HCT116 (cell line): ENCODE data around the gene PLAGL2. TPM values are rescaled to one million over a fixed set of nuclear protein-coding genes. Genes with fewer than 3 reads are reported as not detected.

Source experiments
- ATAC-seq: fragments of 200-7000 bp; cut with Tn5 transposase; 2 replicates; pipeline ENCODE4 v1.9.1; 2020; ENCODE audit warnings: mild to moderate bottlenecking, moderate library complexity
- BruUV-seq: library from RNA; stranded (reverse); fragments of 400-500 nt; replicated peaks from 2 replicates; lab custom pipeline; 2021; lab: Mats Ljungman, UMichigan
- CTCF ChIA-PET: fragments of 300-600 bp; sonication (Branson Sonifier 250); formaldehyde crosslinking; loops from one replicate; lab custom pipeline; 2021; ENCODE audit warnings: antibody characterized with exemption; lab: Charles Lee
- POLR2A ChIA-PET: fragments of 300-600, 350-600 bp; sonication (Branson Sonifier 250); formaldehyde crosslinking; loops from one replicate; lab custom pipeline; 2021; ENCODE audit warnings: antibody characterized with exemption; lab: Charles Lee
- RAD21 ChIA-PET, 2 experiments: fragments of 300-600 bp; sonication (Branson Sonifier 250); formaldehyde crosslinking; loops; one replicate each; lab custom pipeline; 2023; ENCODE audit warnings: low total read pairs in 2 of 2; ENCODE audit not compliant: uncharacterized antibody in 2 of 2, unreplicated experiment in 2 of 2, low non-redundant PET in 1 of 2; lab: Charles Lee
- DNase-seq: peaks from one replicate; pipeline ENCODE4 v3.0.0-alpha.2; 2010; ENCODE audit warnings: low read depth, low spot score
- H2AFZ ChIP-seq: fragments of 200-600 bp; shearing (Covaris generic), sonication (generic); 2 replicates; pipeline ENCODE4 v1.6.1; 2017; ENCODE audit warnings: low read depth, mixed run types, mixed read lengths, antibody characterized with exemption, low read length; ENCODE audit not compliant: poor library complexity, severe bottlenecking
- H3K27ac ChIP-seq: 2 replicates; pipeline ENCODE4 v1.5.1; 2012; ENCODE audit warnings: low read depth, low read length
- H3K27me3 ChIP-seq: fragments of 200-600 bp; sonication (generic); 2 replicates; pipeline ENCODE4 v1.6.1; 2016; ENCODE audit warnings: mixed run types, low read length, mixed read lengths; ENCODE audit not compliant: insufficient read depth
- H3K36me3 ChIP-seq, 2 experiments: fragments of 200-500 bp in 1 of 2; fragments of 200-600 bp in 1 of 2; sonication (Bioruptor generic) in 1 of 2; sonication (generic) in 1 of 2; 2 replicates each; pipeline versions ENCODE4 v1.5.1 to v1.6.1; 2014 to 2016; ENCODE audit warnings: low read length in 2 of 2, inconsistent platforms in 1 of 2, mixed read lengths in 1 of 2, mixed run types in 1 of 2; ENCODE audit not compliant: insufficient read depth in 2 of 2, control insufficient read depth in 1 of 2
- H3K4me1 ChIP-seq, 2 experiments: fragments of 200-600 bp in 1 of 2; sonication (generic) in 1 of 2; 2 replicates each; pipeline versions ENCODE4 v1.5.1 to v1.6.1; 2012 to 2017; ENCODE audit warnings: low read length in 2 of 2, inconsistent platforms in 1 of 2, mild to moderate bottlenecking in 1 of 2, mixed read lengths in 1 of 2, mixed run types in 1 of 2, moderate library complexity in 1 of 2; ENCODE audit not compliant: insufficient read depth in 2 of 2, control insufficient read depth in 1 of 2
- H3K4me2 ChIP-seq: fragments of 200-600 bp; sonication (generic); 2 replicates; pipeline ENCODE4 v1.6.1; 2017; ENCODE audit warnings: mixed run types, low read length, mixed read lengths
- H3K4me3 ChIP-seq, 2 experiments: fragments of 200-600 bp in 1 of 2; sonication (generic) in 1 of 2; replicated peaks in 1 of 2; 2 replicates each; pipeline ENCODE4 v1.5.1; 2011 to 2016; ENCODE audit warnings: low read length in 2 of 2, control low read depth in 1 of 2, low read depth in 1 of 2, mild to moderate bottlenecking in 1 of 2, mixed read lengths in 1 of 2, mixed run types in 1 of 2
- H3K79me2 ChIP-seq: fragments of 200-600 bp; sonication (generic); 2 replicates; pipeline ENCODE4 v1.6.1; 2017; ENCODE audit warnings: mild to moderate bottlenecking, mixed run types, low read length, moderate library complexity, mixed read lengths; ENCODE audit not compliant: insufficient read depth
- H3K9ac ChIP-seq: fragments of 200-600 bp; sonication (generic); 2 replicates; pipeline ENCODE4 v1.6.1; 2016; ENCODE audit warnings: low read length, mixed read lengths
- H3K9me2 ChIP-seq: fragments of 200-600 bp; sonication (generic), shearing (Covaris generic); 2 replicates; pipeline ENCODE4 v1.6.1; 2017; ENCODE audit warnings: mixed run types, mild to moderate bottlenecking, moderate library complexity; ENCODE audit not compliant: insufficient read depth
- H3K9me3 ChIP-seq, 2 experiments: fragments of 200-500 bp in 1 of 2; fragments of 200-600 bp in 1 of 2; sonication (Bioruptor generic) in 1 of 2; sonication (generic) in 1 of 2; 2 replicates each; pipeline ENCODE4 v1.6.1; 2014 to 2017; ENCODE audit warnings: low read length in 2 of 2, mixed read lengths in 2 of 2, inconsistent platforms in 1 of 2, low read depth in 1 of 2, mild to moderate bottlenecking in 1 of 2, mixed run types in 1 of 2, moderate library complexity in 1 of 2; ENCODE audit not compliant: control insufficient read depth in 1 of 2, insufficient read depth in 1 of 2
- H4K20me1 ChIP-seq: fragments of 200-600 bp; sonication (generic), shearing (Covaris generic); 2 replicates; pipeline ENCODE4 v1.6.1; 2017; ENCODE audit warnings: mixed run types, mild to moderate bottlenecking, moderate library complexity; ENCODE audit not compliant: insufficient read depth
- CBX3 ChIP-seq: IDR thresholded peaks from 2 replicates; pipeline ENCODE4 v1.6.1; 2012; ENCODE audit warnings: low read depth
- EGR1 ChIP-seq: IDR thresholded peaks from 2 replicates; pipeline ENCODE4 v1.6.1; 2012; ENCODE audit warnings: low read depth
- ELF1 ChIP-seq: IDR thresholded peaks from 2 replicates; pipeline ENCODE4 v1.6.1; 2012; ENCODE audit warnings: low read depth, borderline replicate concordance
- EZH2 ChIP-seq: fragments of 200-600 bp; sonication (generic); IDR thresholded peaks from 2 replicates; pipeline ENCODE4 v1.6.1; 2017; ENCODE audit warnings: antibody characterized with exemption, mixed run types
- FOSL1 ChIP-seq: IDR thresholded peaks from 2 replicates; pipeline ENCODE4 v1.6.1; 2012; ENCODE audit warnings: low read depth
- JUND ChIP-seq: IDR thresholded peaks from 2 replicates; pipeline ENCODE4 v1.6.1; 2012
- POLR2A ChIP-seq: IDR thresholded peaks from 2 replicates; pipeline ENCODE4 v1.7.0; 2011; ENCODE audit warnings: borderline replicate concordance; ENCODE audit not compliant: insufficient read depth, insufficient read length; ENCODE audit errors: extremely low read depth
- POLR2AphosphoS5 ChIP-seq: IDR thresholded peaks from 2 replicates; pipeline ENCODE4 v1.6.1; 2011; ENCODE audit warnings: mild to moderate bottlenecking, low read depth, low read length, moderate library complexity
- RAD21 ChIP-seq: IDR thresholded peaks from 2 replicates; pipeline ENCODE4 v1.6.1; 2012; ENCODE audit warnings: low read depth, mild to moderate bottlenecking
- YY1 ChIP-seq: IDR thresholded peaks from 2 replicates; pipeline ENCODE4 v1.6.1; 2011; ENCODE audit warnings: low read length, low read depth, moderate library complexity, mild to moderate bottlenecking; ENCODE audit not compliant: insufficient replicate concordance; ENCODE audit errors: extremely low read depth
- ZFX ChIP-seq: fragments of 450-650 bp; IDR thresholded peaks from 2 replicates; pipeline ENCODE4 v1.6.1; 2017
- ZNF274 ChIP-seq: fragments of 200-500 bp; sonication (Bioruptor generic); IDR thresholded peaks from 2 replicates; pipeline ENCODE4 v1.6.1; 2014; ENCODE audit warnings: mild to moderate bottlenecking, low read depth, low read length, inconsistent platforms
- intact Hi-C: fragments of 100-400 bp; cut with micrococcal nuclease; formaldehyde crosslinking; loops from 2 replicates; pipeline ENCODE4 v1.10.0; 2022
- total RNA-seq: library from RNA; stranded (reverse); gene quantifications from one replicate; pipeline ENCODE4 v1.2.1, GENCODE V29; 2021; ENCODE audit not compliant: unreplicated experiment
- TF ChIP-seq, protein P1 (sequence below): IDR thresholded peaks from 2 replicates; pipeline ENCODE4 v1.6.1; 2011; ENCODE audit warnings: mild to moderate bottlenecking, low read length, moderate library complexity; ENCODE audit not compliant: insufficient replicate concordance; ENCODE audit errors: extremely low read depth
- TF ChIP-seq, protein P2 (sequence below): IDR thresholded peaks from 2 replicates; pipeline ENCODE4 v1.6.1; 2012; ENCODE audit warnings: low read depth

The PLAGL2 gene
- total RNA-seq, 1 experiment from 2014 or later, result 18.3 TPM

DNA sequence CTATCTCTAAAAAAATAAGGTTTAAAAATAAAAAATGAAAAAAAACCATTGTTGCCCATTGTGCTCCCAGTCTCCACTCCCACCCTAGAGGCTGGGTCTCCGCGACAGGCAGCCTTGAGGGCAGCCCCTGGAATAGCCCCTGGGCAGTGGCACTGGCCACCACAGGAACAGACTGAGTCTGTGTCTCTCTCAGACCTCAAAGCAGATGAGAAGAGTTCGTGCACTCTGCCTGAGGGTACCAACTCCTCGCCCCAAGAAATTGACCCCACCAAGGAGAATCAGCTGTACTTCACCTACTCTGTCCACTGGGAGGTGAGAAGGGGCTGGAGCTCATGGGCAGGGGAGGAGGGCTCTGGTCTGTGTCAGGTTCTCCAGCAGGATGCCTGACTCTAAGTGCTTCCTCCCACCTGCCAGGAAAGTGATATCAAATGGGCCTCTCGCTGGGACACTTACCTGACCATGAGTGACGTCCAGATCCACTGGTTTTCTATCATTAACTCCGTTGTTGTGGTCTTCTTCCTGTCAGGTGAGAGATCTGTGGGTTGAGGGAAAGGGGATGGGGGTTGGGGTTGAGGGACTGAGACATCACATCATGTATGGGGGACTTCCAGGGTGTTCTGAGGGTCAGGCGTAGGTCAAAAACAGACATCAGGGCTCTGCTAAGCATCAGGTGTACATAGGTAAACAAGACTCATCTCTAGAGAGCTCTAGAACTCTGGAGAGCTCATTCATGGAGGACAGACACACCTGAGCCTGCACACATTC, 62.5 kb downstream of the PLAGL2 start:
- H3K27me3 ChIP-seq, result no peaks in the 10 kb centered on the region

More for the DNA sequence above, 62.5 kb downstream of the PLAGL2 start:
- ChIA-PET CTCF (no interaction called here), POLR2A (no interaction called here), RAD21 (no interaction called here)
- Histone ChIP-seq H3K9me2 (no peaks in the 10 kb centered on the region), H3K4me2 (no peak overlapping the region), H3K36me3 (peaks cover 47 to 65% of the 10 kb centered on the region in 2 experiments; a peak in 3 of 4 replicates), H4K20me1 (no peaks in the 10 kb centered on the region), H3K9me3 (no peaks in the 10 kb centered on the region), H3K4me3 (no peak overlapping the region), H3K9ac (no peak overlapping the region), H3K4me1 (no peaks in the 10 kb centered on the region), H2AFZ (no peak overlapping the region), H3K79me2 (no peaks in the 10 kb centered on the region), H3K27ac (no peak overlapping the region)
- no peak for ATAC-seq
- no peak for DNase-seq
- BruUV-seq, result no TSS peak
- intact Hi-C loops, result no loop called here
- no peak for TF ChIP-seq ZNF274
- TF ChIP-seq, protein P1, sequence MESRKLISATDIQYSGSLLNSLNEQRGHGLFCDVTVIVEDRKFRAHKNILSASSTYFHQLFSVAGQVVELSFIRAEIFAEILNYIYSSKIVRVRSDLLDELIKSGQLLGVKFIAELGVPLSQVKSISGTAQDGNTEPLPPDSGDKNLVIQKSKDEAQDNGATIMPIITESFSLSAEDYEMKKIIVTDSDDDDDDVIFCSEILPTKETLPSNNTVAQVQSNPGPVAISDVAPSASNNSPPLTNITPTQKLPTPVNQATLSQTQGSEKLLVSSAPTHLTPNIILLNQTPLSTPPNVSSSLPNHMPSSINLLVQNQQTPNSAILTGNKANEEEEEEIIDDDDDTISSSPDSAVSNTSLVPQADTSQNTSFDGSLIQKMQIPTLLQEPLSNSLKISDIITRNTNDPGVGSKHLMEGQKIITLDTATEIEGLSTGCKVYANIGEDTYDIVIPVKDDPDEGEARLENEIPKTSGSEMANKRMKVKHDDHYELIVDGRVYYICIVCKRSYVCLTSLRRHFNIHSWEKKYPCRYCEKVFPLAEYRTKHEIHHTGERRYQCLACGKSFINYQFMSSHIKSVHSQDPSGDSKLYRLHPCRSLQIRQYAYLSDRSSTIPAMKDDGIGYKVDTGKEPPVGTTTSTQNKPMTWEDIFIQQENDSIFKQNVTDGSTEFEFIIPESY, result no peak
- no peak for TF ChIP-seq ZFX
- TF ChIP-seq POLR2A, result no peak
- TF ChIP-seq CBX3, result no peak
- no peak for TF ChIP-seq RAD21
- TF ChIP-seq ELF1, result no peak
- no peak for TF ChIP-seq EGR1
- TF ChIP-seq POLR2AphosphoS5, result no peak
- no peak for TF ChIP-seq YY1
- TF ChIP-seq, protein P2, sequence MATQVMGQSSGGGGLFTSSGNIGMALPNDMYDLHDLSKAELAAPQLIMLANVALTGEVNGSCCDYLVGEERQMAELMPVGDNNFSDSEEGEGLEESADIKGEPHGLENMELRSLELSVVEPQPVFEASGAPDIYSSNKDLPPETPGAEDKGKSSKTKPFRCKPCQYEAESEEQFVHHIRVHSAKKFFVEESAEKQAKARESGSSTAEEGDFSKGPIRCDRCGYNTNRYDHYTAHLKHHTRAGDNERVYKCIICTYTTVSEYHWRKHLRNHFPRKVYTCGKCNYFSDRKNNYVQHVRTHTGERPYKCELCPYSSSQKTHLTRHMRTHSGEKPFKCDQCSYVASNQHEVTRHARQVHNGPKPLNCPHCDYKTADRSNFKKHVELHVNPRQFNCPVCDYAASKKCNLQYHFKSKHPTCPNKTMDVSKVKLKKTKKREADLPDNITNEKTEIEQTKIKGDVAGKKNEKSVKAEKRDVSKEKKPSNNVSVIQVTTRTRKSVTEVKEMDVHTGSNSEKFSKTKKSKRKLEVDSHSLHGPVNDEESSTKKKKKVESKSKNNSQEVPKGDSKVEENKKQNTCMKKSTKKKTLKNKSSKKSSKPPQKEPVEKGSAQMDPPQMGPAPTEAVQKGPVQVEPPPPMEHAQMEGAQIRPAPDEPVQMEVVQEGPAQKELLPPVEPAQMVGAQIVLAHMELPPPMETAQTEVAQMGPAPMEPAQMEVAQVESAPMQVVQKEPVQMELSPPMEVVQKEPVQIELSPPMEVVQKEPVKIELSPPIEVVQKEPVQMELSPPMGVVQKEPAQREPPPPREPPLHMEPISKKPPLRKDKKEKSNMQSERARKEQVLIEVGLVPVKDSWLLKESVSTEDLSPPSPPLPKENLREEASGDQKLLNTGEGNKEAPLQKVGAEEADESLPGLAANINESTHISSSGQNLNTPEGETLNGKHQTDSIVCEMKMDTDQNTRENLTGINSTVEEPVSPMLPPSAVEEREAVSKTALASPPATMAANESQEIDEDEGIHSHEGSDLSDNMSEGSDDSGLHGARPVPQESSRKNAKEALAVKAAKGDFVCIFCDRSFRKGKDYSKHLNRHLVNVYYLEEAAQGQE, result no peak
- no peak for TF ChIP-seq JUND
- TF ChIP-seq FOSL1, result no peak
- no peak for TF ChIP-seq EZH2
